ENCODE data around the gene EPAS1. TPM values are rescaled to one million over a fixed set of nuclear protein-coding genes. Genes with fewer than 3 reads are reported as not detected.
A peak's percentile ranks its signal among the peaks of the same experiment; 100 is the strongest.

Gene EPAS1
- total and polyA plus RNA-seq, 4 donors = 26.2 to 193 (median 61.1) TPM

DNA sequence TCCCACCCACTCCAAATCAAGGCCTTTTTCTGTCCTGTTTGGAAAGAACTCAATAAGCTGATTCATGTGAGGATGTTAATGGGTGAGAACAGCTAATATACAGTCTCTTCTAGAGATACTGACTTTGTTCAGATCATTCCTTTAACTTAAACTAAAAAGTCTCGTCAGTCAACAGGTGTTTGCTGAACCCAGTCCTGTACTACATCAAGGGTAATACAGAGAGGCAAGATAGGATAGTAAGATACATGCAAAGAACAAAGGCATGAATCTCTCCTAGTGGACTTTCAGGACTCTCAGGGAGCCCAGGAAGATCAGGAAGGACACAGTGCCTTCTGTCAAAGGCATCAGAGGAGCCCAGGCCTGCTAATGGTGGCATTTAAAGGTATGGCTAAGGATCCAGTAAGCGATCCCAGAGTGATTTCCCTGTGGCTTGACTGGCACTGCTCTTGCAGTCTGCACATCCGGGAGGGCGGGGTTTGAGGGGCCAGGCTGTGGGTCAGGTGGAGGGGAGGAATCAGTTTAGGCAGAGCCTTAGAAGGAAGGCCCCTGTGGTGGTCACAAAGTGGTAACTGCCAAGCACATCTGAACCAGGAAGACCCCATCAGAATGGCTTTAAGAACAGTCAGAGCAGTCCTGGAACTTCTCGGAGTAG is 54.0 kb downstream of the EPAS1 start:
- H3K9ac ChIP-seq (ENCODE audit: low read depth in 1 of 2, low read length in 2 of 2) = no peak overlapping the region
- TF ChIP-seq, protein P1, sequence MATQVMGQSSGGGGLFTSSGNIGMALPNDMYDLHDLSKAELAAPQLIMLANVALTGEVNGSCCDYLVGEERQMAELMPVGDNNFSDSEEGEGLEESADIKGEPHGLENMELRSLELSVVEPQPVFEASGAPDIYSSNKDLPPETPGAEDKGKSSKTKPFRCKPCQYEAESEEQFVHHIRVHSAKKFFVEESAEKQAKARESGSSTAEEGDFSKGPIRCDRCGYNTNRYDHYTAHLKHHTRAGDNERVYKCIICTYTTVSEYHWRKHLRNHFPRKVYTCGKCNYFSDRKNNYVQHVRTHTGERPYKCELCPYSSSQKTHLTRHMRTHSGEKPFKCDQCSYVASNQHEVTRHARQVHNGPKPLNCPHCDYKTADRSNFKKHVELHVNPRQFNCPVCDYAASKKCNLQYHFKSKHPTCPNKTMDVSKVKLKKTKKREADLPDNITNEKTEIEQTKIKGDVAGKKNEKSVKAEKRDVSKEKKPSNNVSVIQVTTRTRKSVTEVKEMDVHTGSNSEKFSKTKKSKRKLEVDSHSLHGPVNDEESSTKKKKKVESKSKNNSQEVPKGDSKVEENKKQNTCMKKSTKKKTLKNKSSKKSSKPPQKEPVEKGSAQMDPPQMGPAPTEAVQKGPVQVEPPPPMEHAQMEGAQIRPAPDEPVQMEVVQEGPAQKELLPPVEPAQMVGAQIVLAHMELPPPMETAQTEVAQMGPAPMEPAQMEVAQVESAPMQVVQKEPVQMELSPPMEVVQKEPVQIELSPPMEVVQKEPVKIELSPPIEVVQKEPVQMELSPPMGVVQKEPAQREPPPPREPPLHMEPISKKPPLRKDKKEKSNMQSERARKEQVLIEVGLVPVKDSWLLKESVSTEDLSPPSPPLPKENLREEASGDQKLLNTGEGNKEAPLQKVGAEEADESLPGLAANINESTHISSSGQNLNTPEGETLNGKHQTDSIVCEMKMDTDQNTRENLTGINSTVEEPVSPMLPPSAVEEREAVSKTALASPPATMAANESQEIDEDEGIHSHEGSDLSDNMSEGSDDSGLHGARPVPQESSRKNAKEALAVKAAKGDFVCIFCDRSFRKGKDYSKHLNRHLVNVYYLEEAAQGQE (IDR thresholded peaks at IDR 0.05) = no peak
- no peak for TF ChIP-seq HNF4A (conservative IDR thresholded peaks at IDR 0.05)
- no peak for TF ChIP-seq ATF3 (IDR thresholded peaks at IDR 0.05)
- no peak for TF ChIP-seq HNF4G (IDR thresholded peaks at IDR 0.05)
- no peak for TF ChIP-seq FOXA2 (IDR thresholded peaks at IDR 0.05)
- no peak for TF ChIP-seq RAD21 (IDR thresholded peaks at IDR 0.05)
- TF ChIP-seq NR2F2 (IDR thresholded peaks at IDR 0.05) = no peak
- no peak for TF ChIP-seq EGR1 (IDR thresholded peaks at IDR 0.05; ENCODE audit: low read depth in 2 of 2)
- TF ChIP-seq, protein P2, sequence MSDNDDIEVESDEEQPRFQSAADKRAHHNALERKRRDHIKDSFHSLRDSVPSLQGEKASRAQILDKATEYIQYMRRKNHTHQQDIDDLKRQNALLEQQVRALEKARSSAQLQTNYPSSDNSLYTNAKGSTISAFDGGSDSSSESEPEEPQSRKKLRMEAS (IDR thresholded peaks at IDR 0.05) = no peak
- TF ChIP-seq ZBTB33 (IDR thresholded peaks at IDR 0.05) = no peak
- no peak for TF ChIP-seq YY1 (IDR thresholded peaks at IDR 0.05)
- TF ChIP-seq CTCF (IDR thresholded peaks at IDR 0.05; ENCODE audit: low read depth, low read length, missing input control) = no peak
- TF ChIP-seq FOXA1 (IDR thresholded peaks at IDR 0.05) = no peak
- TF ChIP-seq SP1 (IDR thresholded peaks at IDR 0.05) = no peak
- TF ChIP-seq RXRA (IDR thresholded peaks at IDR 0.05) = no peak
- no peak for TF ChIP-seq GABPA (IDR thresholded peaks at IDR 0.05 in 1 of 2, conservative IDR thresholded peaks at IDR 0.05 in 1 of 2)
- TF ChIP-seq JUND (IDR thresholded peaks at IDR 0.05) = no peak
- whole genome bisulfite sequencing = 71% methylated on average over 5 of the region's 5 CpGs
- peaks cover 2 to 26% (median 12%) of the 10 kb centered on the region in 4 donors for H3K4me1 ChIP-seq (ENCODE audit: control insufficient read depth in 4 of 4, insufficient read depth in 4 of 4, low read length in 3 of 4)
- no peaks in the 10 kb centered on the region for H3K27me3 ChIP-seq (ENCODE audit: control insufficient read depth in 4 of 4, insufficient read depth in 4 of 4, low read length in 3 of 4)
- no peak for DNase-seq (ENCODE audit: low spot score)
- no peaks in the 10 kb centered on the region for H3K9me3 ChIP-seq (ENCODE audit: control insufficient read depth in 4 of 4, low read length in 3 of 4)
- H3K4me3 ChIP-seq (ENCODE audit: low read depth in 1 of 3, low read length in 3 of 3) = no peak overlapping the region
- peaks cover 10 to 81% (median 45%) of the 10 kb centered on the region in 4 donors for H3K36me3 ChIP-seq (ENCODE audit: control insufficient read depth in 4 of 4, insufficient read depth in 3 of 4, low read depth in 1 of 4, low read length in 3 of 4)
- H3K27ac ChIP-seq (ENCODE audit: low read depth in 1 of 2, low read length in 2 of 2) = peak overlapping the region; percentile 34 to 44

All from liver (tissue), 9 donors.